ENCODE measurements around the gene PKD1L1. TPM values are rescaled to one million over a fixed set of nuclear protein-coding genes. Genes with fewer than 3 reads are reported as not detected.

PKD1L1 gene
- total RNA-seq, 2 experiments from 2014 or later, result 0.08 to 0.11 TPM

GRCh38 chr7:47956220-47956619 is 8.0 kb upstream of the PKD1L1 start:
- Mint-ChIP-seq H3K4me1 (ENCODE audit: low read depth) (no peaks in the 10 kb centered on the region), H3K36me3 (ENCODE audit: low read depth) (peaks cover 17% of the 10 kb centered on the region), H3K27ac (no peak overlapping the region), H3K9me3 (ENCODE audit: insufficient read depth) (no peaks in the 10 kb centered on the region), H3K4me3 (no peak overlapping the region), H3K27me3 (ENCODE audit: low read depth) (no peaks in the 10 kb centered on the region)
- POLR2A ChIA-PET, result no interaction called here
- CTCF ChIA-PET, result interaction anchor here (1.1 kb wide), 1 partner anchor 13 kb away, joined by 5 read pairs; no protein-coding TSS in a partner anchor
- DNase-seq, result no peak
- ATAC-seq, result no peak

GRCh38 chr7:47954231-47954911 is 6.1 kb upstream of the PKD1L1 start:
- Mint-ChIP-seq H3K27me3 (ENCODE audit: low read depth) (no peaks in the 10 kb centered on the region), H3K36me3 (ENCODE audit: low read depth) (peaks cover 10% of the 10 kb centered on the region), H3K27ac (no peak overlapping the region), H3K9me3 (ENCODE audit: insufficient read depth) (no peaks in the 10 kb centered on the region), H3K4me1 (ENCODE audit: low read depth) (no peaks in the 10 kb centered on the region), H3K4me3 (no peak overlapping the region)
- ChIA-PET CTCF (no interaction called here), POLR2A (no interaction called here)
- ATAC-seq (no peak), DNase-seq (no peak)

- H3K4me1 Mint-ChIP-seq (ENCODE audit: low read depth), result no peaks in the 10 kb centered on the region
- POLR2A ChIA-PET, result no interaction called here
- peaks cover 10% of the 10 kb centered on the region for H3K36me3 Mint-ChIP-seq (ENCODE audit: low read depth)
- no peak for DNase-seq
- CTCF ChIA-PET, result no interaction called here
- no peak for ATAC-seq
- no peak overlapping the region for H3K4me3 Mint-ChIP-seq
- no peaks in the 10 kb centered on the region for H3K27me3 Mint-ChIP-seq (ENCODE audit: low read depth)
- no peak overlapping the region for H3K27ac Mint-ChIP-seq
- no peaks in the 10 kb centered on the region for H3K9me3 Mint-ChIP-seq (ENCODE audit: insufficient read depth)
These were observed 5.6 kb upstream of the PKD1L1 start for GRCh38 chr7:47953822-47954221.

GRCh38 chr7:47952224-47952623 is 4.0 kb upstream of the PKD1L1 start:
- POLR2A ChIA-PET, result no interaction called here
- H3K27ac Mint-ChIP-seq, result no peak overlapping the region
- DNase-seq (no peak), ATAC-seq (no peak)
- no peak overlapping the region for H3K4me3 Mint-ChIP-seq
- no peaks in the 10 kb centered on the region for H3K27me3 Mint-ChIP-seq (ENCODE audit: low read depth)
- no peaks in the 10 kb centered on the region for H3K4me1 Mint-ChIP-seq (ENCODE audit: low read depth)
- CTCF ChIA-PET, result no interaction called here
- peaks cover 4% of the 10 kb centered on the region for H3K36me3 Mint-ChIP-seq (ENCODE audit: low read depth)
- no peaks in the 10 kb centered on the region for H3K9me3 Mint-ChIP-seq (ENCODE audit: insufficient read depth)

GRCh38 chr7:47951374-47951773 is 3.1 kb upstream of the PKD1L1 start:
- CTCF ChIA-PET, result interaction anchor here (1.0 to 5.3 kb wide), 2 partner anchors 17 to 158 kb away, joined by 3 to 30 read pairs; no protein-coding TSS in a partner anchor
- DNase-seq, result no peak
- H3K4me1 Mint-ChIP-seq (ENCODE audit: low read depth), result no peaks in the 10 kb centered on the region
- H3K4me3 Mint-ChIP-seq, result no peak overlapping the region
- peaks cover 2% of the 10 kb centered on the region for H3K36me3 Mint-ChIP-seq (ENCODE audit: low read depth)
- H3K27ac Mint-ChIP-seq, result no peak overlapping the region
- ATAC-seq, result no peak
- POLR2A ChIA-PET, result no interaction called here
- no peaks in the 10 kb centered on the region for H3K27me3 Mint-ChIP-seq (ENCODE audit: low read depth)
- H3K9me3 Mint-ChIP-seq (ENCODE audit: insufficient read depth), result no peaks in the 10 kb centered on the region

- Mint-ChIP-seq H3K4me3 (no peak overlapping the region), H3K9me3 (ENCODE audit: insufficient read depth) (no peaks in the 10 kb centered on the region), H3K4me1 (ENCODE audit: low read depth) (no peaks in the 10 kb centered on the region), H3K27ac (no peak overlapping the region), H3K36me3 (ENCODE audit: low read depth) (peaks cover 2% of the 10 kb centered on the region), H3K27me3 (ENCODE audit: low read depth) (no peaks in the 10 kb centered on the region)
- DNase-seq, result no peak
- ChIA-PET POLR2A (no interaction called here), CTCF (interaction anchor here (1.0 to 5.3 kb wide), 2 partner anchors 18 to 159 kb away, joined by 3 to 30 read pairs; no protein-coding TSS in a partner anchor)
- no peak for ATAC-seq
These were observed 2.4 kb upstream of the PKD1L1 start for GRCh38 chr7:47950714-47951113.

GRCh38 chr7:47949703-47950102 is 1.4 kb upstream of the PKD1L1 start:
- no peaks in the 10 kb centered on the region for H3K27me3 Mint-ChIP-seq (ENCODE audit: low read depth)
- ChIA-PET CTCF (interaction anchor here (5.3 kb wide), 1 partner anchor 160 kb away, joined by 30 read pairs; no protein-coding TSS in a partner anchor), POLR2A (no interaction called here)
- no peaks in the 10 kb centered on the region for H3K36me3 Mint-ChIP-seq (ENCODE audit: low read depth)
- no peak overlapping the region for H3K27ac Mint-ChIP-seq
- DNase-seq, result no peak
- H3K4me3 Mint-ChIP-seq, result no peak overlapping the region
- no peaks in the 10 kb centered on the region for H3K4me1 Mint-ChIP-seq (ENCODE audit: low read depth)
- H3K9me3 Mint-ChIP-seq (ENCODE audit: insufficient read depth), result no peaks in the 10 kb centered on the region
- ATAC-seq, result no peak

GRCh38 chr7:47947355-47947749 is 914 bp downstream of the PKD1L1 start:
- ChIA-PET CTCF (interaction anchor here (0.9 to 5.3 kb wide), 3 partner anchors 149 to 207 kb away, joined by 3 to 30 read pairs (median 3); no protein-coding TSS in a partner anchor), POLR2A (no interaction called here)
- DNase-seq (no peak), ATAC-seq (no peak)
- no peaks in the 10 kb centered on the region for H3K9me3 Mint-ChIP-seq (ENCODE audit: insufficient read depth)
- no peaks in the 10 kb centered on the region for H3K27me3 Mint-ChIP-seq (ENCODE audit: low read depth)
- no peak overlapping the region for H3K4me3 Mint-ChIP-seq
- H3K4me1 Mint-ChIP-seq (ENCODE audit: low read depth), result no peaks in the 10 kb centered on the region
- no peak overlapping the region for H3K27ac Mint-ChIP-seq
- no peaks in the 10 kb centered on the region for H3K36me3 Mint-ChIP-seq (ENCODE audit: low read depth)

- CTCF ChIA-PET, result interaction anchor here (1.2 to 5.3 kb wide), 2 partner anchors 149 to 163 kb away, joined by 3 to 30 read pairs; no protein-coding TSS in a partner anchor
- Mint-ChIP-seq H3K4me1 (ENCODE audit: low read depth) (no peaks in the 10 kb centered on the region), H3K9me3 (ENCODE audit: insufficient read depth) (no peaks in the 10 kb centered on the region), H3K4me3 (no peak overlapping the region), H3K36me3 (ENCODE audit: low read depth) (no peaks in the 10 kb centered on the region), H3K27ac (peak overlapping the region; percentile 9), H3K27me3 (ENCODE audit: low read depth) (no peaks in the 10 kb centered on the region)
- no peak for DNase-seq
- no peak for ATAC-seq
- POLR2A ChIA-PET, result no interaction called here
These were observed 1.5 kb downstream of the PKD1L1 start for GRCh38 chr7:47946581-47947354.

- Mint-ChIP-seq H3K4me3 (no peak overlapping the region), H3K36me3 (ENCODE audit: low read depth) (no peaks in the 10 kb centered on the region), H3K27me3 (ENCODE audit: low read depth) (no peaks in the 10 kb centered on the region), H3K27ac (no peak overlapping the region), H3K9me3 (ENCODE audit: insufficient read depth) (no peaks in the 10 kb centered on the region), H3K4me1 (ENCODE audit: low read depth) (no peaks in the 10 kb centered on the region)
- POLR2A ChIA-PET, result interaction anchor here (1.2 kb wide), 1 partner anchor 209 kb away, joined by 5 read pairs; no protein-coding TSS in a partner anchor
- CTCF ChIA-PET, result interaction anchor here (0.7 to 2.6 kb wide), 33 partner anchors 9 to 287 kb away, joined by 3 to 88 read pairs (median 5); no protein-coding TSS in a partner anchor
- DNase-seq (peak; percentile 84), ATAC-seq (peak; percentile 65)
These were observed 2.8 kb downstream of the PKD1L1 start for GRCh38 chr7:47945261-47946015.

- no peak overlapping the region for H3K27ac Mint-ChIP-seq
- CTCF ChIA-PET, result interaction anchor here (0.5 to 2.6 kb wide), 31 partner anchors 8 to 380 kb away, joined by 3 to 88 read pairs (median 5); no protein-coding TSS in a partner anchor
- no peaks in the 10 kb centered on the region for H3K9me3 Mint-ChIP-seq (ENCODE audit: insufficient read depth)
- ATAC-seq (peak; percentile 12), DNase-seq (no peak)
- H3K27me3 Mint-ChIP-seq (ENCODE audit: low read depth), result no peaks in the 10 kb centered on the region
- H3K4me3 Mint-ChIP-seq, result no peak overlapping the region
- no peaks in the 10 kb centered on the region for H3K4me1 Mint-ChIP-seq (ENCODE audit: low read depth)
- POLR2A ChIA-PET, result interaction anchor here (1.2 kb wide), 1 partner anchor 210 kb away, joined by 5 read pairs; no protein-coding TSS in a partner anchor
- H3K36me3 Mint-ChIP-seq (ENCODE audit: low read depth), result no peaks in the 10 kb centered on the region
These were observed 3.6 kb downstream of the PKD1L1 start for GRCh38 chr7:47944536-47945260.
